ENCODE measurements around the gene DLGAP1. TPM values are rescaled to one million over a fixed set of nuclear protein-coding genes. Genes with fewer than 3 reads are reported as not detected.

Gene DLGAP1
- total RNA-seq, 1 experiment from 2014 or later, result 23.2 TPM

GRCh38 chr18:4230450-4231168 lies 224.5 kb downstream of the DLGAP1 start:
- no peak overlapping the region for H2AFZ ChIP-seq (ENCODE audit: low read length)
- no CpG with 5 or more reads among the region's 3 CpGs for WGBS (ENCODE audit: extremely low coverage, insufficient read length, low lambda C conversion rate)
- H3K27me3 Mint-ChIP-seq (ENCODE audit: low read depth), result no peaks in the 10 kb centered on the region

More at GRCh38 chr18:4230450-4231168, 224.5 kb downstream of the DLGAP1 start:
- Mint-ChIP-seq H3K36me3 (ENCODE audit: insufficient read depth in 1 of 3, low read depth in 3 of 3) (peaks cover 9 to 13% (median 10%) of the 10 kb centered on the region in 3 experiments), H3K4me3 (no peak overlapping the region), H3K9me3 (peaks cover 7 to 11% of the 10 kb centered on the region in 2 experiments; a peak in 3 of 5 replicates), H3K4me1 (peaks cover 42 to 43% of the 10 kb centered on the region in 2 experiments), H3K27ac (no peak overlapping the region)
- Histone ChIP-seq H3K18ac (ENCODE audit: insufficient read length, low read depth, low read length) (no peak overlapping the region), H2BK120ac (ENCODE audit: low read depth, low read length, poor library complexity, severe bottlenecking) (no peak overlapping the region), H3K56ac (ENCODE audit: insufficient read length, low read depth, low read length) (no peak overlapping the region), H3K4me1 (ENCODE audit: insufficient read depth, low read length) (peaks cover 4% of the 10 kb centered on the region), H4K20me1 (ENCODE audit: control insufficient read depth, insufficient read depth, insufficient read length) (no peaks in the 10 kb centered on the region), H3K23me2 (ENCODE audit: insufficient read length, low read depth, low read length, poor library complexity, severe bottlenecking) (no peaks in the 10 kb centered on the region), H3K9me3 (ENCODE audit: control insufficient read depth, low read depth, low read length) (no peaks in the 10 kb centered on the region), H4K5ac (ENCODE audit: insufficient read length, low read depth, low read length) (no peak overlapping the region), H3T11ph (ENCODE audit: low read length) (no peak overlapping the region), H3K79me2 (ENCODE audit: insufficient read depth, low read length) (no peaks in the 10 kb centered on the region; the same call in 1 of the 2 replicates), H2BK5ac (ENCODE audit: insufficient read length, low read length) (no peak overlapping the region), H2BK15ac (ENCODE audit: low read depth, low read length) (no peak overlapping the region), H3K23ac (ENCODE audit: insufficient read length, low read depth, low read length) (no peak overlapping the region), H3K4ac (ENCODE audit: low read depth, low read length) (no peak overlapping the region), H3K27ac (ENCODE audit: insufficient read length, low read depth, low read length) (no peak overlapping the region), H4K8ac (replicated peaks; ENCODE audit: insufficient read length, low read depth, low read length) (no peak overlapping the region), H2BK12ac (ENCODE audit: insufficient read length, low read depth, low read length) (no peak overlapping the region), H3K9ac (ENCODE audit: extremely low read depth, insufficient read length, low read length) (no peak overlapping the region), H3K27me3 (ENCODE audit: insufficient read depth, low read length) (no peaks in the 10 kb centered on the region; the same call in 1 of the 2 replicates), H3K4me2 (ENCODE audit: insufficient read depth, insufficient read length, low read length) (no peak overlapping the region), H4K91ac (ENCODE audit: insufficient read length, low read depth, low read length) (no peak overlapping the region), H3K14ac (ENCODE audit: insufficient read depth, low read length) (no peak overlapping the region), H3K79me1 (ENCODE audit: insufficient read depth, low read depth, low read length, poor library complexity, severe bottlenecking) (no peaks in the 10 kb centered on the region), H2AK5ac (ENCODE audit: insufficient read length, low read length) (no peak overlapping the region), H2BK20ac (ENCODE audit: low read depth, low read length, poor library complexity, severe bottlenecking) (no peak overlapping the region)
- TF ChIP-seq, protein P1, sequence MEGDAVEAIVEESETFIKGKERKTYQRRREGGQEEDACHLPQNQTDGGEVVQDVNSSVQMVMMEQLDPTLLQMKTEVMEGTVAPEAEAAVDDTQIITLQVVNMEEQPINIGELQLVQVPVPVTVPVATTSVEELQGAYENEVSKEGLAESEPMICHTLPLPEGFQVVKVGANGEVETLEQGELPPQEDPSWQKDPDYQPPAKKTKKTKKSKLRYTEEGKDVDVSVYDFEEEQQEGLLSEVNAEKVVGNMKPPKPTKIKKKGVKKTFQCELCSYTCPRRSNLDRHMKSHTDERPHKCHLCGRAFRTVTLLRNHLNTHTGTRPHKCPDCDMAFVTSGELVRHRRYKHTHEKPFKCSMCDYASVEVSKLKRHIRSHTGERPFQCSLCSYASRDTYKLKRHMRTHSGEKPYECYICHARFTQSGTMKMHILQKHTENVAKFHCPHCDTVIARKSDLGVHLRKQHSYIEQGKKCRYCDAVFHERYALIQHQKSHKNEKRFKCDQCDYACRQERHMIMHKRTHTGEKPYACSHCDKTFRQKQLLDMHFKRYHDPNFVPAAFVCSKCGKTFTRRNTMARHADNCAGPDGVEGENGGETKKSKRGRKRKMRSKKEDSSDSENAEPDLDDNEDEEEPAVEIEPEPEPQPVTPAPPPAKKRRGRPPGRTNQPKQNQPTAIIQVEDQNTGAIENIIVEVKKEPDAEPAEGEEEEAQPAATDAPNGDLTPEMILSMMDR (conservative IDR thresholded peaks at IDR 0.05), result no peak
- no peak for DNase-seq
